GM21786 (cell line): Measurements from ENCODE around the gene ACHE.
"Not testable (repeated sequence)": the region's sequence is repeated elsewhere in the genome, so short reads cannot be mapped to it uniquely, and the experiment has no call there.

ENCODE experiments used
- ATAC-seq: cut with Tn5 transposase; IDR thresholded peaks from one replicate; pipeline ENCODE4 v1.9.1; 2021; ENCODE audit not compliant: unreplicated experiment

ACHE gene

GRCh38 chr7:100865938-100866728, 29.6 kb downstream of the ACHE start:
- ATAC-seq, result no peak

GRCh38 chr7:100865372-100865911, 30.2 kb downstream of the ACHE start:
- ATAC-seq, result no peak

GRCh38 chr7:100864263-100864845, 31.3 kb downstream of the ACHE start:
- ATAC-seq, result no peak

- ATAC-seq, result no peak
Observed at GRCh38 chr7:100863406-100863950, 32.2 kb downstream of the ACHE start.

GRCh38 chr7:100861616-100861985, 34.1 kb downstream of the ACHE start:
- no peak for ATAC-seq

- no peak for ATAC-seq
Observed at GRCh38 chr7:100860702-100861615, 34.7 kb downstream of the ACHE start.

GRCh38 chr7:100859856-100860255, 35.8 kb downstream of the ACHE start:
- no peak for ATAC-seq

- ATAC-seq, result no peak
Observed at GRCh38 chr7:100856871-100857282, 38.8 kb downstream of the ACHE start.

- ATAC-seq, result no peak
Observed at GRCh38 chr7:100855515-100855914, 40.2 kb downstream of the ACHE start.

- ATAC-seq, result not testable (repeated sequence)
Observed at GRCh38 chr7:100854899-100855298, 40.8 kb downstream of the ACHE start.

GRCh38 chr7:100854146-100854895, 41.4 kb downstream of the ACHE start:
- no peak for ATAC-seq

GRCh38 chr7:100852048-100852872, 43.4 kb downstream of the ACHE start, which contains the start of gene SLC12A9:
TSS of gene SLC12A9 (plus strand) at chr7:100852713. CDS start at chr7:100854198, 1,485 bp downstream.
- peak; percentile 89 for ATAC-seq

GRCh38 chr7:100847360-100847759, 48.3 kb downstream of the ACHE start:
- no peak for ATAC-seq

GRCh38 chr7:100840470-100841100, 55.1 kb downstream of the ACHE start:
- ATAC-seq, result no peak
